GM12878 (cell line): ENCODE measurements around the gene SMTNL1. TPM values are rescaled to one million over a fixed set of nuclear protein-coding genes. Genes with fewer than 3 reads are reported as not detected.

Experiments
- ATAC-seq: fragments of 200-7000 bp; cut with Tn5 transposase; 3 replicates; pipeline ENCODE4 v1.9.1; 2020; ENCODE audit warnings: mild to moderate bottlenecking, moderate library complexity
- BruUV-seq: library from RNA; stranded (reverse); fragments of 400-500 nt; replicated peaks from 2 replicates; lab custom pipeline; 2021; lab: Mats Ljungman, UMichigan
- CTCF ChIA-PET: fragments of 300-600 bp; sonication (Branson Sonifier 250); formaldehyde crosslinking; extraction: SDS; loops from one replicate; lab custom pipeline; 2021; ENCODE audit warnings: inconsistent platforms; lab: Yijun Ruan, JAX
- POLR2A ChIA-PET: fragments of 350-600 bp; formaldehyde crosslinking; extraction: SDS; loops from one replicate; lab custom pipeline; 2021; ENCODE audit warnings: inconsistent platforms; lab: Charles Lee
- RAD21 ChIA-PET: fragments of 300-600 bp; sonication (Branson Sonifier 250); formaldehyde crosslinking; loops from one replicate; lab custom pipeline; 2023; ENCODE audit warnings: antibody characterized with exemption; ENCODE audit not compliant: unreplicated experiment; lab: Charles Lee
- SMC1A ChIA-PET: fragments of 300-600 bp; sonication (Branson Sonifier 250); formaldehyde crosslinking; loops from one replicate; lab custom pipeline; 2023; ENCODE audit not compliant: unreplicated experiment, uncharacterized antibody; lab: Charles Lee
- DNase-seq: peaks from one replicate; pipeline ENCODE4 v3.0.0-alpha.2; 2011; ENCODE audit warnings: low read depth, low spot score
- FAIRE-seq: peaks from 3 replicates; lab custom pipeline; 2011; peaks lifted over from hg19 to GRCh38; lab: Jason Lieb, UNC
- H2AFZ ChIP-seq: 2 replicates; pipeline ENCODE4 v1.6.0; 2011; ENCODE audit warnings: low read depth, low read length, control low read depth; ENCODE audit not compliant: control insufficient read depth
- H3K27ac ChIP-seq: 2 replicates; pipeline ENCODE4 v1.5.1; 2011; ENCODE audit warnings: control low read depth; ENCODE audit not compliant: control insufficient read depth, insufficient read depth
- H3K27me3 ChIP-seq, 2 experiments: replicated peaks in 1 of 2; 2 replicates each; pipeline versions ENCODE4 v1.6.0 to v1.6.1; 2011; ENCODE audit warnings: low read length in 1 of 2; ENCODE audit not compliant: control insufficient read depth in 2 of 2, insufficient read depth in 2 of 2
- H3K36me3 ChIP-seq, 2 experiments: 2 replicates each; pipeline ENCODE4 v1.5.1; 2011; ENCODE audit warnings: low read length in 1 of 2; ENCODE audit not compliant: control insufficient read depth in 2 of 2, insufficient read depth in 2 of 2
- H3K4me1 ChIP-seq: 2 replicates; pipeline ENCODE4 v1.6.1; 2011; ENCODE audit warnings: mild to moderate bottlenecking, low read length, moderate library complexity, mixed read lengths; ENCODE audit not compliant: control insufficient read depth, insufficient read depth
- H3K4me2 ChIP-seq: 2 replicates; pipeline ENCODE4 v1.6.0; 2011; ENCODE audit warnings: control low read depth; ENCODE audit not compliant: control insufficient read depth, insufficient read depth
- H3K4me3 ChIP-seq: fragments of 200-600 bp; sonication (generic); 2 replicates; pipeline ENCODE4 v1.5.1; 2016
- H3K79me2 ChIP-seq: 2 replicates; pipeline ENCODE4 v1.6.0; 2011; ENCODE audit warnings: low read length; ENCODE audit not compliant: control insufficient read depth, insufficient read depth
- H3K9ac ChIP-seq: 2 replicates; pipeline ENCODE4 v1.8.0; 2011; ENCODE audit warnings: low read length, control low read depth, mixed read lengths; ENCODE audit not compliant: control insufficient read depth, insufficient read depth
- H3K9me3 ChIP-seq: replicated peaks from 3 replicates; pipeline ENCODE4 v1.5.1; 2011; ENCODE audit warnings: mild to moderate bottlenecking, low read length; ENCODE audit not compliant: control insufficient read depth, insufficient read depth
- H4K20me1 ChIP-seq: 2 replicates; pipeline ENCODE4 v1.6.0; 2011; ENCODE audit not compliant: control insufficient read depth, insufficient read depth
- ATF2 ChIP-seq: IDR thresholded peaks from 2 replicates; pipeline ENCODE4 v1.6.1; 2012; ENCODE audit warnings: low read length, inconsistent platforms
- ATF7 ChIP-seq: fragments of 450-650 bp; IDR thresholded peaks from 2 replicates; pipeline ENCODE4 v1.6.1; 2016; ENCODE audit warnings: low read depth, mild to moderate bottlenecking
- ESRRA ChIP-seq: IDR thresholded peaks from 2 replicates; pipeline ENCODE4 v1.6.1; 2012; ENCODE audit warnings: mild to moderate bottlenecking, low read length, improper control_type of control experiment
- MTA2 ChIP-seq: fragments of 450-650 bp; IDR thresholded peaks from 2 replicates; pipeline ENCODE4 v1.6.1; 2016; ENCODE audit warnings: low read depth, mild to moderate bottlenecking, moderate library complexity
- NRF1 ChIP-seq: conservative IDR thresholded peaks from 2 replicates; pipeline ENCODE4 v1.6.1; 2011; ENCODE audit warnings: mild to moderate bottlenecking, low read depth, low read length, improper control_type of control experiment
- ZBTB11 ChIP-seq: fragments of 450-650 bp; formaldehyde crosslinking; IDR thresholded peaks from 2 replicates; pipeline ENCODE4 v1.5.0; 2022; ENCODE audit warnings: mild to moderate bottlenecking, missing genetic modification characterization
- ZNF207 ChIP-seq: fragments of 450-650 bp; IDR thresholded peaks from 2 replicates; pipeline ENCODE4 v1.6.1; 2014; ENCODE audit warnings: antibody characterized with exemption, mild to moderate bottlenecking, borderline replicate concordance
- in situ Hi-C: fragments of 300-500 bp; cut with MboI; formaldehyde crosslinking; loops from 9 replicates; pipeline ENCODE4 v1.14.3; 2018; ENCODE audit warnings: mixed read lengths
- intact Hi-C: fragments of 100-400 bp; cut with micrococcal nuclease; formaldehyde crosslinking; loops from one replicate; pipeline ENCODE4 v1.14.2; 2022; ENCODE audit not compliant: unreplicated experiment
- polyA plus RNA-seq, 11 experiments: library from polyadenylated mRNA; depleted of rRNA in 4 of 11; unstranded in 6 of 11; stranded (reverse) in 5 of 11; fragments of >200 nt; fragmentation: Nextera tagmentation in 4 of 11; fragmentation: Illumina TruSeq in 1 of 11; extraction: Ambion mirVana in 4 of 11; extraction: Trizol in 1 of 11; gene quantifications; 1 replicate in 1 of 11; 2 replicates in 10 of 11; pipeline versions ENCODE4 v1.2.1 to v1.2.3, GENCODE V29; 2011 to 2016; ENCODE audit warnings: inconsistent platforms in 2 of 11, missing spikeins in 2 of 11, low read depth in 1 of 11
- total RNA-seq, 4 experiments: library from RNA; depleted of rRNA in 3 of 4; stranded (reverse); fragments of >200 nt in 3 of 4; fragmentation: Illumina TruSeq in 1 of 4; extraction: Trizol in 1 of 4; gene quantifications; 2 replicates each; pipeline versions ENCODE4 v1.2.1 to v1.2.3, GENCODE V29; 2013 to 2021

The SMTNL1 gene
- total and polyA plus RNA-seq, 10 of the 15 experiments (the other 5 are each of a cell fraction or from before 2014, with no cell fraction given): 0.06 to 0.17 (median 0.10) TPM; not detected in 7

GRCh38 chr11:57502870-57503269, 34.5 kb upstream of the SMTNL1 start:
- DNase-seq (no peak), FAIRE-seq (no peak), ATAC-seq (no peak)
- intact Hi-C loops (no loop called here), in situ Hi-C loops (no loop called here)
- H3K79me2 ChIP-seq: no peaks in the 10 kb centered on the region
- no peak overlapping the region for H3K4me2 ChIP-seq
- POLR2A ChIA-PET: interaction anchor here (0.7 kb wide), 1 partner anchor 16 kb away, joined by 4 read pairs; no protein-coding TSS in a partner anchor
- RAD21 ChIA-PET: interaction anchor here (0.8 to 1.8 kb wide), 2 partner anchors 9 to 45 kb away, joined by 5 to 7 read pairs; no protein-coding TSS in a partner anchor
- no peaks in the 10 kb centered on the region for H3K27me3 ChIP-seq
- H3K9ac ChIP-seq: no peak overlapping the region
- no peaks in the 10 kb centered on the region for H3K9me3 ChIP-seq
- H3K27ac ChIP-seq: no peak overlapping the region
- CTCF ChIA-PET: interaction anchor here (0.9 to 2.1 kb wide), 5 partner anchors 9 to 46 kb away, joined by 4 to 16 read pairs (median 6); no protein-coding TSS in a partner anchor
- no peaks in the 10 kb centered on the region for H3K4me1 ChIP-seq
- no TSS peak for BruUV-seq
- TF ChIP-seq ZNF207 (no peak), ATF7 (no peak), ESRRA (no peak), NRF1 (no peak), ZBTB11 (CRISPR knock-in tag) (no peak), ATF2 (no peak), MTA2 (no peak)
- TF ChIP-seq, all 136 proteins: peak for 0
- H2AFZ ChIP-seq: no peak overlapping the region
- SMC1A ChIA-PET: interaction anchor here (0.8 to 1.2 kb wide), 4 partner anchors 9 to 163 kb away, joined by 3 to 4 read pairs (median 4); no protein-coding TSS in a partner anchor
- H4K20me1 ChIP-seq: peaks cover 3% of the 10 kb centered on the region; the same call in 1 of the 2 replicates
- peaks cover 3% of the 10 kb centered on the region in 2 experiments; a peak in 3 of 4 replicates for H3K36me3 ChIP-seq
- H3K4me3 ChIP-seq: no peak overlapping the region
